GM12878 (cell line): Measurements from ENCODE around the gene PITX1. TPM values are rescaled to one million over a fixed set of nuclear protein-coding genes. Genes with fewer than 3 reads are reported as not detected.

Experiments used
- ATAC-seq: fragments of 200-7000 bp; cut with Tn5 transposase; 3 replicates; pipeline ENCODE4 v1.9.1; 2020; ENCODE audit warnings: mild to moderate bottlenecking, moderate library complexity
- BruUV-seq: library from RNA; stranded (reverse); fragments of 400-500 nt; replicated peaks from 2 replicates; lab custom pipeline; 2021; lab: Mats Ljungman, UMichigan
- CTCF ChIA-PET: fragments of 300-600 bp; sonication (Branson Sonifier 250); formaldehyde crosslinking; extraction: SDS; loops from one replicate; lab custom pipeline; 2021; ENCODE audit warnings: inconsistent platforms; lab: Yijun Ruan, JAX
- POLR2A ChIA-PET: fragments of 350-600 bp; formaldehyde crosslinking; extraction: SDS; loops from one replicate; lab custom pipeline; 2021; ENCODE audit warnings: inconsistent platforms; lab: Charles Lee
- RAD21 ChIA-PET: fragments of 300-600 bp; sonication (Branson Sonifier 250); formaldehyde crosslinking; loops from one replicate; lab custom pipeline; 2023; ENCODE audit warnings: antibody characterized with exemption; ENCODE audit not compliant: unreplicated experiment; lab: Charles Lee
- SMC1A ChIA-PET: fragments of 300-600 bp; sonication (Branson Sonifier 250); formaldehyde crosslinking; loops from one replicate; lab custom pipeline; 2023; ENCODE audit not compliant: unreplicated experiment, uncharacterized antibody; lab: Charles Lee
- DNase-seq: peaks from one replicate; pipeline ENCODE4 v3.0.0-alpha.2; 2011; ENCODE audit warnings: low read depth, low spot score
- FAIRE-seq: peaks from 3 replicates; lab custom pipeline; 2011; peaks lifted over from hg19 to GRCh38; lab: Jason Lieb, UNC
- H2AFZ ChIP-seq: 2 replicates; pipeline ENCODE4 v1.6.0; 2011; ENCODE audit warnings: low read depth, low read length, control low read depth; ENCODE audit not compliant: control insufficient read depth
- H3K27ac ChIP-seq: 2 replicates; pipeline ENCODE4 v1.5.1; 2011; ENCODE audit warnings: control low read depth; ENCODE audit not compliant: control insufficient read depth, insufficient read depth
- H3K27me3 ChIP-seq, 2 experiments: replicated peaks in 1 of 2; 2 replicates each; pipeline versions ENCODE4 v1.6.0 to v1.6.1; 2011; ENCODE audit warnings: low read length in 1 of 2; ENCODE audit not compliant: control insufficient read depth in 2 of 2, insufficient read depth in 2 of 2
- H3K36me3 ChIP-seq, 2 experiments: 2 replicates each; pipeline ENCODE4 v1.5.1; 2011; ENCODE audit warnings: low read length in 1 of 2; ENCODE audit not compliant: control insufficient read depth in 2 of 2, insufficient read depth in 2 of 2
- H3K4me1 ChIP-seq: 2 replicates; pipeline ENCODE4 v1.6.1; 2011; ENCODE audit warnings: mild to moderate bottlenecking, low read length, moderate library complexity, mixed read lengths; ENCODE audit not compliant: control insufficient read depth, insufficient read depth
- H3K4me2 ChIP-seq: 2 replicates; pipeline ENCODE4 v1.6.0; 2011; ENCODE audit warnings: control low read depth; ENCODE audit not compliant: control insufficient read depth, insufficient read depth
- H3K4me3 ChIP-seq: fragments of 200-600 bp; sonication (generic); 2 replicates; pipeline ENCODE4 v1.5.1; 2016
- H3K79me2 ChIP-seq: 2 replicates; pipeline ENCODE4 v1.6.0; 2011; ENCODE audit warnings: low read length; ENCODE audit not compliant: control insufficient read depth, insufficient read depth
- H3K9ac ChIP-seq: 2 replicates; pipeline ENCODE4 v1.8.0; 2011; ENCODE audit warnings: low read length, control low read depth, mixed read lengths; ENCODE audit not compliant: control insufficient read depth, insufficient read depth
- H3K9me3 ChIP-seq: replicated peaks from 3 replicates; pipeline ENCODE4 v1.5.1; 2011; ENCODE audit warnings: mild to moderate bottlenecking, low read length; ENCODE audit not compliant: control insufficient read depth, insufficient read depth
- H4K20me1 ChIP-seq: 2 replicates; pipeline ENCODE4 v1.6.0; 2011; ENCODE audit not compliant: control insufficient read depth, insufficient read depth
- ATF7 ChIP-seq: fragments of 450-650 bp; IDR thresholded peaks from 2 replicates; pipeline ENCODE4 v1.6.1; 2016; ENCODE audit warnings: low read depth, mild to moderate bottlenecking
- CEBPB ChIP-seq, 2 experiments: fragments of 150-350 bp in 1 of 2; IDR thresholded peaks; 2 replicates each; pipeline ENCODE4 v1.6.1; 2012 to 2014; ENCODE audit warnings: low read depth in 2 of 2, low read length in 2 of 2, borderline replicate concordance in 1 of 2, inconsistent platforms in 1 of 2
- CEBPZ ChIP-seq: fragments of 150-350 bp; IDR thresholded peaks from 2 replicates; pipeline ENCODE4 v1.6.1; 2016; ENCODE audit warnings: low read depth, low read length
- IKZF1 ChIP-seq: fragments of 450-650 bp; conservative IDR thresholded peaks from 2 replicates; pipeline ENCODE4 v1.6.1; 2017; ENCODE audit warnings: antibody characterized with exemption, mild to moderate bottlenecking
- LARP7 ChIP-seq: fragments of 450-650 bp; IDR thresholded peaks from 2 replicates; pipeline ENCODE4 v1.6.1; 2017; ENCODE audit warnings: mild to moderate bottlenecking
- NFYB ChIP-seq: IDR thresholded peaks from 2 replicates; pipeline ENCODE4 v1.6.1; 2011; ENCODE audit warnings: low read depth, mild to moderate bottlenecking, low read length, improper control_type of control experiment, moderate library complexity; ENCODE audit not compliant: insufficient read depth
- NR2C2 ChIP-seq: IDR thresholded peaks from 2 replicates; pipeline ENCODE4 v1.6.1; 2011; ENCODE audit warnings: borderline replicate concordance, low read depth; ENCODE audit not compliant: control insufficient read depth, insufficient read length
- NR2F1 ChIP-seq: fragments of 450-650 bp; conservative IDR thresholded peaks from 2 replicates; pipeline ENCODE4 v1.6.1; 2017; ENCODE audit warnings: mild to moderate bottlenecking
- SKIL ChIP-seq: fragments of 450-650 bp; IDR thresholded peaks from 2 replicates; pipeline ENCODE4 v1.6.1; 2017; ENCODE audit warnings: mild to moderate bottlenecking, low read depth, inconsistent platforms; ENCODE audit not compliant: poor library complexity, severe bottlenecking
- SP1 ChIP-seq: IDR thresholded peaks from one replicate; pipeline ENCODE4 v1.6.1; 2011; ENCODE audit warnings: low read depth, low read length
- TCF12 ChIP-seq: IDR thresholded peaks from 2 replicates; pipeline ENCODE4 v1.6.1; 2011; ENCODE audit warnings: low read depth, mild to moderate bottlenecking, low read length
- WRNIP1 ChIP-seq: IDR thresholded peaks from 2 replicates; pipeline ENCODE4 v1.6.1; 2011; ENCODE audit warnings: low read depth, low read length, improper control_type of control experiment, borderline replicate concordance
- WGBS: methylation state at CpG from one replicate; pipeline ENCODE4 v1.1.6; 2016; ENCODE audit warnings: low lambda C conversion rate; ENCODE audit not compliant: insufficient replicate concordance, insufficient coverage; ENCODE audit errors: missing lambda C conversion rate; 5-methylcytosine and 5-hydroxymethylcytosine counted together
- in situ Hi-C: fragments of 300-500 bp; cut with MboI; formaldehyde crosslinking; loops from 9 replicates; pipeline ENCODE4 v1.14.3; 2018; ENCODE audit warnings: mixed read lengths
- intact Hi-C: fragments of 100-400 bp; cut with micrococcal nuclease; formaldehyde crosslinking; loops from one replicate; pipeline ENCODE4 v1.14.2; 2022; ENCODE audit not compliant: unreplicated experiment
- polyA plus RNA-seq, 11 experiments: library from polyadenylated mRNA; depleted of rRNA in 4 of 11; unstranded in 6 of 11; stranded (reverse) in 5 of 11; fragments of >200 nt; fragmentation: Nextera tagmentation in 4 of 11; fragmentation: Illumina TruSeq in 1 of 11; extraction: Ambion mirVana in 4 of 11; extraction: Trizol in 1 of 11; gene quantifications; 1 replicate in 1 of 11; 2 replicates in 10 of 11; pipeline versions ENCODE4 v1.2.1 to v1.2.3, GENCODE V29; 2011 to 2016; ENCODE audit warnings: inconsistent platforms in 2 of 11, missing spikeins in 2 of 11, low read depth in 1 of 11
- total RNA-seq, 4 experiments: library from RNA; depleted of rRNA in 3 of 4; stranded (reverse); fragments of >200 nt in 3 of 4; fragmentation: Illumina TruSeq in 1 of 4; extraction: Trizol in 1 of 4; gene quantifications; 2 replicates each; pipeline versions ENCODE4 v1.2.1 to v1.2.3, GENCODE V29; 2013 to 2021
- TF ChIP-seq, protein P1 (sequence below): fragments of 450-650 bp; IDR thresholded peaks from 2 replicates; pipeline ENCODE4 v1.6.1; 2018; ENCODE audit warnings: borderline replicate concordance, mild to moderate bottlenecking; ENCODE audit not compliant: partially characterized antibody
- TF ChIP-seq, protein P2 (sequence below): IDR thresholded peaks from 2 replicates; pipeline ENCODE4 v1.6.1; 2011; ENCODE audit warnings: mild to moderate bottlenecking, low read depth, low read length, moderate library complexity; ENCODE audit not compliant: insufficient replicate concordance

PITX1 gene
- total and polyA plus RNA-seq, 10 of the 15 experiments (the other 5 are each of a cell fraction or from before 2014, with no cell fraction given): 0.16 to 1.1 (median 0.68) TPM; not detected in 5

DNA sequence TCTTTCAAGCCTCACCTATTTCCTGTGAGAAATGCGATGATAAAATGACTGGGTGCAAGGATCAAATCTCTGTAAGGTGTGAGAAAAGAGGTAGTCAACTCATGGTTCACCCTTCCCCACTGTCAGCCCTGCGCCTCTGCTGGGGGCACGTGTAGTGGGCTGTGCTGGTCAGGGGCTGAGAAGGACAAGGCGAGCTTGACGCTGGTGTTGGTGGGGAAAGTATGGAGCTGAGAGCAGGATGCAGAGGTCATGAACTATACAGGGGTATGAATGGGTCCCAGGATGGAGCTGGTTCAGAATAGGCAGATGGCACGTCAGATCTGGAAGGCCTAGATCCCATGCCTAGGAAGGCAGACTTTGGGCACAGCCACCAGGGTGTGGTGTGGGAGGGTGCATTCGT is 20.6 kb downstream of the PITX1 start (continued):
- TF ChIP-seq CEBPB (IDR thresholded peaks at IDR 0.05; ENCODE audit: borderline replicate concordance in 1 of 2, low read depth in 2 of 2, low read length in 2 of 2) (no peak), NFYB (no peak)
- TF ChIP-seq, protein P1, sequence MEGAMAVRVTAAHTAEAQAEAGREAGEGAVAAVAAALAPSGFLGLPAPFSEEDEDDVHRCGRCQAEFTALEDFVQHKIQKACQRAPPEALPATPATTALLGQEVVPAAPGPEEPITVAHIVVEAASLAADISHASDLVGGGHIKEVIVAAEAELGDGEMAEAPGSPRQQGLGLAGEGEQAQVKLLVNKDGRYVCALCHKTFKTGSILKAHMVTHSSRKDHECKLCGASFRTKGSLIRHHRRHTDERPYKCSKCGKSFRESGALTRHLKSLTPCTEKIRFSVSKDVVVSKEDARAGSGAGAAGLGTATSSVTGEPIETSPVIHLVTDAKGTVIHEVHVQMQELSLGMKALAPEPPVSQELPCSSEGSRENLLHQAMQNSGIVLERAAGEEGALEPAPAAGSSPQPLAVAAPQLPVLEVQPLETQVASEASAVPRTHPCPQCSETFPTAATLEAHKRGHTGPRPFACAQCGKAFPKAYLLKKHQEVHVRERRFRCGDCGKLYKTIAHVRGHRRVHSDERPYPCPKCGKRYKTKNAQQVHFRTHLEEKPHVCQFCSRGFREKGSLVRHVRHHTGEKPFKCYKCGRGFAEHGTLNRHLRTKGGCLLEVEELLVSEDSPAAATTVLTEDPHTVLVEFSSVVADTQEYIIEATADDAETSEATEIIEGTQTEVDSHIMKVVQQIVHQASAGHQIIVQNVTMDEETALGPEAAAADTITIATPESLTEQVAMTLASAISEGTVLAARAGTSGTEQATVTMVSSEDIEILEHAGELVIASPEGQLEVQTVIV: no peak

DNA sequence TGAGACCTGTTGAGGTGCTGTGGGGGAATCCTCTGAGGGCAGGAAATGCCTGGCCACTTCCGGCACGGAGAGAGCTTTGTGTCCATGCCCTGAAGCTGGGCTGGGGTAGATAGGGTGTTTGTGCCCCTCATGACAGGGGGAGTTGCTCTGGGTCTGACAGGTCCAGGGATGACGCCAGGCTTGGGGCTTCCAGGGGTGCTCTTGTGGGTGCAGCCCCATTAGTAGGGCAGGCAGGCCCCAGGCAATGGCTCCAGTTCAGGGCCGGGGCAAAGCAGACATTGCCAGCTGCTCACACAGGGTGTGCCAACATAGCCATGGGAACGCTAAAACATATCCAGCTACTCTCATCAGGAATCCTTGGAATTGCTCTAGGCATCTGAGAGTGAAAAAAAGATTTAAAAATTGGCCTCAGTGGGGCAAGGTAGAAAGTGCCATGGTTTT is 21.1 kb downstream of the PITX1 start:
- Histone ChIP-seq H2AFZ (no peak overlapping the region), H3K9ac (no peak overlapping the region), H3K9me3 (no peaks in the 10 kb centered on the region), H3K4me1 (no peaks in the 10 kb centered on the region), H3K36me3 (no peaks in the 10 kb centered on the region), H3K27ac (no peak overlapping the region), H4K20me1 (no peaks in the 10 kb centered on the region), H3K79me2 (no peaks in the 10 kb centered on the region), H3K27me3 (no peaks in the 10 kb centered on the region), H3K4me3 (no peak overlapping the region), H3K4me2 (no peak overlapping the region)
- in situ Hi-C loops: no loop called here
- ChIA-PET RAD21 (no interaction called here), SMC1A (no interaction called here), CTCF (interaction anchor here (0.5 kb wide), 1 partner anchor 95 kb away, joined by 3 read pairs; no protein-coding TSS in a partner anchor), POLR2A (no interaction called here)
- intact Hi-C loops: no loop called here
- WGBS: 68% methylated on average over 5 of the region's 5 CpGs
- BruUV-seq: no TSS peak
- DNase-seq (no peak), ATAC-seq (no peak), FAIRE-seq (no peak)
- TF ChIP-seq ATF7 (no peak), NR2F1 (no peak), SKIL (no peak), IKZF1 (no peak), LARP7 (no peak), NR2C2 (no peak), WRNIP1 (no peak), CEBPZ (no peak), TCF12 (no peak), SP1 (no peak)
- TF ChIP-seq, protein P2, sequence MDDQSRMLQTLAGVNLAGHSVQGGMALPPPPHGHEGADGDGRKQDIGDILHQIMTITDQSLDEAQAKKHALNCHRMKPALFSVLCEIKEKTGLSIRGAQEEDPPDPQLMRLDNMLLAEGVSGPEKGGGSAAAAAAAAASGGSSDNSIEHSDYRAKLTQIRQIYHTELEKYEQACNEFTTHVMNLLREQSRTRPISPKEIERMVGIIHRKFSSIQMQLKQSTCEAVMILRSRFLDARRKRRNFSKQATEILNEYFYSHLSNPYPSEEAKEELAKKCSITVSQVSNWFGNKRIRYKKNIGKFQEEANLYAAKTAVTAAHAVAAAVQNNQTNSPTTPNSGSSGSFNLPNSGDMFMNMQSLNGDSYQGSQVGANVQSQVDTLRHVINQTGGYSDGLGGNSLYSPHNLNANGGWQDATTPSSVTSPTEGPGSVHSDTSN: no peak
